Subcutaneous adipose tissue (tissue), 4 donors: ENCODE data around the gene THBS4. TPM values are rescaled to one million over a fixed set of nuclear protein-coding genes. Genes with fewer than 3 reads are reported as not detected.

ENCODE experiments used
- CTCF ChIP-seq: fragments of 450-650 bp; IDR thresholded peaks from one replicate; pipeline ENCODE4 v1.5.1; 2016; ENCODE audit warnings: low read depth, mild to moderate bottlenecking, control low read depth, antibody characterized with exemption, moderate library complexity
- total RNA-seq, 4 donors: library from RNA; depleted of rRNA; stranded (reverse); fragments of >200 nt; gene quantifications; one replicate each; pipeline ENCODE4 v1.1.0, GENCODE V29; 2016

THBS4 gene
- total RNA-seq, 4 donors from 2014 or later = 14.1 to 28.2 (median 21.2) TPM

- TF ChIP-seq CTCF = no peak
Observed at GRCh38 chr5:80068775-80069174, 33.6 kb downstream of the THBS4 start.

- TF ChIP-seq CTCF = no peak
Observed at GRCh38 chr5:80069251-80069800, 34.2 kb downstream of the THBS4 start.

GRCh38 chr5:80069918-80070318, 34.8 kb downstream of the THBS4 start:
- no peak for TF ChIP-seq CTCF

GRCh38 chr5:80070338-80071056, 35.3 kb downstream of the THBS4 start:
- TF ChIP-seq CTCF = no peak

GRCh38 chr5:80071510-80072021, 36.4 kb downstream of the THBS4 start:
- no peak for TF ChIP-seq CTCF

GRCh38 chr5:80072103-80073073, 37.2 kb downstream of the THBS4 start:
- TF ChIP-seq CTCF = no peak
